HEK293 (cell line): ENCODE results near the gene COL6A1.

Experiments used
- CTCF ChIA-PET: fragments of 350-600 bp; formaldehyde crosslinking; extraction: SDS; loops from one replicate; lab custom pipeline; 2021; ENCODE audit warnings: antibody characterized with exemption; lab: Yijun Ruan, JAX
- POLR2A ChIA-PET: fragments of 300-600 bp; formaldehyde crosslinking; extraction: SDS; loops from one replicate; lab custom pipeline; 2020; ENCODE audit warnings: antibody characterized with exemption, inconsistent platforms; lab: Yijun Ruan, JAX
- H3K27ac ChIP-seq: fragments of 200-500 bp; sonication (Bioruptor generic); 2 replicates; pipeline ENCODE4 v1.5.1; 2014; ENCODE audit warnings: low read depth, low read length, control low read depth, inconsistent platforms; ENCODE audit errors: extremely low read depth
- H3K36me3 ChIP-seq, 2 experiments: fragments of 200-500 bp in 1 of 2; sonication (Bioruptor generic) in 1 of 2; 1 replicate in 1 of 2; 2 replicates in 1 of 2; pipeline ENCODE4 v1.5.1; 2014 to 2017; ENCODE audit warnings: inconsistent platforms in 2 of 2, low read length in 2 of 2; ENCODE audit not compliant: control insufficient read depth in 2 of 2, insufficient read depth in 1 of 2
- H3K4me1 ChIP-seq: fragments of 200-500 bp; sonication (Bioruptor generic); 2 replicates; pipeline ENCODE4 v1.5.1; 2014; ENCODE audit warnings: mild to moderate bottlenecking, low read length, inconsistent platforms; ENCODE audit not compliant: control insufficient read depth, insufficient read depth
- H3K4me3 ChIP-seq: 2 replicates; pipeline ENCODE4 v1.5.1; 2011; ENCODE audit warnings: low read depth, mild to moderate bottlenecking, control low read depth, low read length, moderate library complexity
- H3K9me3 ChIP-seq: fragments of 200-500 bp; sonication (Bioruptor generic); 2 replicates; pipeline ENCODE4 v1.5.1; 2014; ENCODE audit warnings: low read depth, low read length, inconsistent platforms; ENCODE audit not compliant: control insufficient read depth, insufficient read depth
- GFI1B ChIP-seq: fragments of 450-650 bp; formaldehyde crosslinking; IDR thresholded peaks from 2 replicates; pipeline ENCODE4 v1.5.1; 2016; ENCODE audit warnings: missing biosample characterization, missing genetic modification characterization
- GLI4 ChIP-seq: fragments of 450-650 bp; formaldehyde crosslinking; IDR thresholded peaks from 2 replicates; pipeline ENCODE4 v1.5.1; 2016; ENCODE audit warnings: missing biosample characterization, missing genetic modification characterization
- GLIS2 ChIP-seq: fragments of 450-650 bp; formaldehyde crosslinking; IDR thresholded peaks from 2 replicates; pipeline ENCODE4 v1.5.1; 2016; ENCODE audit warnings: missing biosample characterization, missing genetic modification characterization
- SCRT2 ChIP-seq: fragments of 450-650 bp; formaldehyde crosslinking; IDR thresholded peaks from 2 replicates; pipeline ENCODE4 v1.5.1; 2016; ENCODE audit warnings: missing biosample characterization, missing genetic modification characterization
- ZBTB17 ChIP-seq: fragments of 450-650 bp; formaldehyde crosslinking; IDR thresholded peaks from 2 replicates; pipeline ENCODE4 v1.5.1; 2016; ENCODE audit warnings: missing biosample characterization, missing genetic modification characterization
- ZBTB26 ChIP-seq: fragments of 450-650 bp; formaldehyde crosslinking; optimal IDR thresholded peaks from 2 replicates; pipeline ENCODE3; 2016; ENCODE audit warnings: missing biosample characterization, mild to moderate bottlenecking, missing genetic modification characterization
- ZBTB7A ChIP-seq: fragments of 450-650 bp; formaldehyde crosslinking; IDR thresholded peaks from 2 replicates; pipeline ENCODE4 v1.5.1; 2016; ENCODE audit warnings: low read depth, missing biosample characterization, missing genetic modification characterization
- ZFP69B ChIP-seq: fragments of 450-650 bp; formaldehyde crosslinking; IDR thresholded peaks from 2 replicates; pipeline ENCODE4 v1.5.1; 2016; ENCODE audit warnings: missing biosample characterization, missing genetic modification characterization
- ZIC2 ChIP-seq: fragments of 450-650 bp; formaldehyde crosslinking; IDR thresholded peaks from 2 replicates; pipeline ENCODE4 v1.5.1; 2016; ENCODE audit warnings: missing biosample characterization, missing genetic modification characterization
- ZNF133 ChIP-seq: fragments of 450-650 bp; formaldehyde crosslinking; IDR thresholded peaks from 2 replicates; pipeline ENCODE4 v1.5.1; 2016; ENCODE audit warnings: missing biosample characterization, missing genetic modification characterization
- ZNF146 ChIP-seq: fragments of 450-650 bp; formaldehyde crosslinking; IDR thresholded peaks from 2 replicates; pipeline ENCODE4 v1.5.1; 2016; ENCODE audit warnings: missing biosample characterization, missing genetic modification characterization
- ZNF221 ChIP-seq: fragments of 450-650 bp; formaldehyde crosslinking; IDR thresholded peaks from 2 replicates; pipeline ENCODE4 v1.5.1; 2017; ENCODE audit warnings: missing biosample characterization, missing genetic modification characterization, borderline replicate concordance
- ZNF324 ChIP-seq: fragments of 450-650 bp; formaldehyde crosslinking; IDR thresholded peaks from 2 replicates; pipeline ENCODE4 v1.5.1; 2016; ENCODE audit warnings: missing biosample characterization, missing genetic modification characterization
- ZNF37A ChIP-seq: fragments of 450-650 bp; IDR thresholded peaks from 2 replicates; pipeline ENCODE4 v1.5.1; 2018; ENCODE audit warnings: missing biosample characterization, missing genetic modification characterization
- ZNF510 ChIP-seq: fragments of 450-650 bp; formaldehyde crosslinking; IDR thresholded peaks from 2 replicates; pipeline ENCODE4 v1.5.1; 2018; ENCODE audit warnings: mild to moderate bottlenecking, missing genetic modification characterization, missing biosample characterization; ENCODE audit not compliant: insufficient replicate concordance
- ZNF596 ChIP-seq: fragments of 450-650 bp; IDR thresholded peaks from 2 replicates; pipeline ENCODE4 v1.5.0; 2018; ENCODE audit warnings: missing biosample characterization, mild to moderate bottlenecking, missing genetic modification characterization, moderate library complexity
- ZNF600 ChIP-seq: fragments of 450-650 bp; formaldehyde crosslinking; IDR thresholded peaks from 2 replicates; pipeline ENCODE4 v1.5.1; 2016; ENCODE audit warnings: missing biosample characterization, missing genetic modification characterization
- ZNF621 ChIP-seq: fragments of 450-650 bp; formaldehyde crosslinking; IDR thresholded peaks from 2 replicates; pipeline ENCODE4 v1.5.1; 2017; ENCODE audit warnings: missing biosample characterization, missing genetic modification characterization
- ZSCAN18 ChIP-seq: fragments of 450-650 bp; formaldehyde crosslinking; IDR thresholded peaks from 2 replicates; pipeline ENCODE4 v1.5.1; 2016; ENCODE audit warnings: missing biosample characterization, missing genetic modification characterization
- TF ChIP-seq, protein P1 (sequence below): fragments of 450-650 bp; formaldehyde crosslinking; IDR thresholded peaks from 2 replicates; pipeline ENCODE4 v1.5.1; 2017; ENCODE audit warnings: missing biosample characterization, missing genetic modification characterization
- TF ChIP-seq, protein P2 (sequence below): IDR thresholded peaks from 2 replicates; pipeline ENCODE4 v1.6.1; 2011; ENCODE audit warnings: mild to moderate bottlenecking, low read depth, low read length, borderline replicate concordance
- TF ChIP-seq, protein P3 (sequence below): fragments of 450-650 bp; formaldehyde crosslinking; IDR thresholded peaks from 2 replicates; pipeline ENCODE4 v1.5.1; 2017; ENCODE audit warnings: missing biosample characterization, missing genetic modification characterization

COL6A1 gene

DNA sequence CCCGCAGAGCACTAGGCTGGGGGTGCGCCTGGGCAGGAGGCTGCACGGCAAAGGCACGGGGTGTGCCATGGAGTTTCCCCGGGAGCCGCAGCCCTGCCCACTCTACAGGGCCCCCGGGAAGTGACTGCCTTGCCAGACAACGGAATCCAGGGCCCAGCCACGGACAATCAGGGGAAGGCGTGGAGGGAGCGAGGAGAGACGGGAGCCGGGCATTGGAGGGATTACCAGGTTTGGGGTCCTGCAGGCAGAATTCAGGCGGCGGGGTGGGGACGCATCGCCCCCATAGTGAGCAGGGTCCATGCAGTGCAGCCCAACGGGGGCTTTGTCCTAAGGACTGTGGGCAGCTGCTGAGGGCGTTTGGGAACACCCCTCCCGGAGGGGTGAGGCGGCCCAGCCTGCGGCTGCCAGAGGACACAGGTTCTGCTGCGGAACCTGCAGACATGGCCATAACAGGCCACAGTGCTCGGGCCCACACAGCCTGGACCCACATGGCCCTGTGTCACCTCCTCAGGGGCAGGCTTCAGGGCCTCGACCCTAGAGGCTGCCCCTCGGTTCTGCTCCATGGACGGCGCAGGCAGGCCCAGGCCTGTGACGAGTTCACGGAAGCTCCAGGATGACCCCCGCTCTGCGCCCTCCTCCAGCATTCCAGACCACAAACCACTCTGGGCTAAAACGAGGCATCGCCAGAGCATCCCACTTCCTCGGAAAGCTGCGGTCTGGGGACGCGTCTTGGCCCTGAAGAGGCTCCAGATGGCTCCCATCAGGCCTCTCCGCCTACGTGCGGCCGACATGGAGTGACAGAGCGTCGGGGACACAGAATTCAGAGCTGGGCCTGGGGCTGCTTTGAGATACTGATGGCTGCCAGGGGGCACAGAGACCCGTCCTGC, 54.5 kb downstream of the COL6A1 start:
- Histone ChIP-seq H3K4me3 (no peak overlapping the region), H3K36me3 (no peaks in the 10 kb centered on the region), H3K4me1 (no peaks in the 10 kb centered on the region), H3K9me3 (no peaks in the 10 kb centered on the region), H3K27ac (no peak overlapping the region)
- TF ChIP-seq ZNF146 (tag by site-specific recombination) (no peak), ZNF600 (tag by site-specific recombination) (peak; percentile 90), ZNF221 (tag by site-specific recombination) (no peak)
- TF ChIP-seq, protein P1, sequence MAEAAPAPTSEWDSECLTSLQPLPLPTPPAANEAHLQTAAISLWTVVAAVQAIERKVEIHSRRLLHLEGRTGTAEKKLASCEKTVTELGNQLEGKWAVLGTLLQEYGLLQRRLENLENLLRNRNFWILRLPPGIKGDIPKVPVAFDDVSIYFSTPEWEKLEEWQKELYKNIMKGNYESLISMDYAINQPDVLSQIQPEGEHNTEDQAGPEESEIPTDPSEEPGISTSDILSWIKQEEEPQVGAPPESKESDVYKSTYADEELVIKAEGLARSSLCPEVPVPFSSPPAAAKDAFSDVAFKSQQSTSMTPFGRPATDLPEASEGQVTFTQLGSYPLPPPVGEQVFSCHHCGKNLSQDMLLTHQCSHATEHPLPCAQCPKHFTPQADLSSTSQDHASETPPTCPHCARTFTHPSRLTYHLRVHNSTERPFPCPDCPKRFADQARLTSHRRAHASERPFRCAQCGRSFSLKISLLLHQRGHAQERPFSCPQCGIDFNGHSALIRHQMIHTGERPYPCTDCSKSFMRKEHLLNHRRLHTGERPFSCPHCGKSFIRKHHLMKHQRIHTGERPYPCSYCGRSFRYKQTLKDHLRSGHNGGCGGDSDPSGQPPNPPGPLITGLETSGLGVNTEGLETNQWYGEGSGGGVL (tag by site-specific recombination), result no peak
- TF ChIP-seq, protein P2, sequence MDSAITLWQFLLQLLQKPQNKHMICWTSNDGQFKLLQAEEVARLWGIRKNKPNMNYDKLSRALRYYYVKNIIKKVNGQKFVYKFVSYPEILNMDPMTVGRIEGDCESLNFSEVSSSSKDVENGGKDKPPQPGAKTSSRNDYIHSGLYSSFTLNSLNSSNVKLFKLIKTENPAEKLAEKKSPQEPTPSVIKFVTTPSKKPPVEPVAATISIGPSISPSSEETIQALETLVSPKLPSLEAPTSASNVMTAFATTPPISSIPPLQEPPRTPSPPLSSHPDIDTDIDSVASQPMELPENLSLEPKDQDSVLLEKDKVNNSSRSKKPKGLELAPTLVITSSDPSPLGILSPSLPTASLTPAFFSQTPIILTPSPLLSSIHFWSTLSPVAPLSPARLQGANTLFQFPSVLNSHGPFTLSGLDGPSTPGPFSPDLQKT, result no peak
- POLR2A ChIA-PET, result no interaction called here
- CTCF ChIA-PET, result no interaction called here

GRCh38 chr21:46036696-46037330, 55.2 kb downstream of the COL6A1 start:
- Histone ChIP-seq H3K36me3 (no peaks in the 10 kb centered on the region), H3K9me3 (no peaks in the 10 kb centered on the region), H3K4me1 (no peaks in the 10 kb centered on the region), H3K27ac (no peak overlapping the region), H3K4me3 (no peak overlapping the region)
- ChIA-PET CTCF (no interaction called here), POLR2A (no interaction called here)
- TF ChIP-seq ZBTB17 (tag by site-specific recombination) (no peak), ZNF37A (tag by site-specific recombination) (no peak), GLI4 (tag by site-specific recombination) (no peak), ZBTB26 (tag by site-specific recombination) (no peak), ZBTB7A (tag by site-specific recombination) (no peak), ZNF510 (tag by site-specific recombination) (no peak), ZIC2 (tag by site-specific recombination) (peak; percentile 65), ZNF324 (tag by site-specific recombination) (no peak), ZNF596 (no peak), ZNF621 (no peak), ZFP69B (no peak), GFI1B (no peak), ZNF133 (tag by site-specific recombination) (no peak), ZSCAN18 (tag by site-specific recombination) (no peak), SCRT2 (tag by site-specific recombination) (no peak), GLIS2 (tag by site-specific recombination) (peak; percentile 39; the same call in 1 of the 2 replicates)
- TF ChIP-seq, protein P3, sequence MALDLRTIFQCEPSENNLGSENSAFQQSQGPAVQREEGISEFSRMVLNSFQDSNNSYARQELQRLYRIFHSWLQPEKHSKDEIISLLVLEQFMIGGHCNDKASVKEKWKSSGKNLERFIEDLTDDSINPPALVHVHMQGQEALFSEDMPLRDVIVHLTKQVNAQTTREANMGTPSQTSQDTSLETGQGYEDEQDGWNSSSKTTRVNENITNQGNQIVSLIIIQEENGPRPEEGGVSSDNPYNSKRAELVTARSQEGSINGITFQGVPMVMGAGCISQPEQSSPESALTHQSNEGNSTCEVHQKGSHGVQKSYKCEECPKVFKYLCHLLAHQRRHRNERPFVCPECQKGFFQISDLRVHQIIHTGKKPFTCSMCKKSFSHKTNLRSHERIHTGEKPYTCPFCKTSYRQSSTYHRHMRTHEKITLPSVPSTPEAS (tag by site-specific recombination), result no peak
